HTERT RPE-1 (cell line): ENCODE results near the gene NPEPL1.

Experiments
- in situ Hi-C: fragments of 300-500 bp; cut with MboI; formaldehyde crosslinking; loops from 4 replicates; pipeline ENCODE4 v1.14.3; 2020; ENCODE audit warnings: low sequenced_read_pairs

NPEPL1 gene

DNA sequence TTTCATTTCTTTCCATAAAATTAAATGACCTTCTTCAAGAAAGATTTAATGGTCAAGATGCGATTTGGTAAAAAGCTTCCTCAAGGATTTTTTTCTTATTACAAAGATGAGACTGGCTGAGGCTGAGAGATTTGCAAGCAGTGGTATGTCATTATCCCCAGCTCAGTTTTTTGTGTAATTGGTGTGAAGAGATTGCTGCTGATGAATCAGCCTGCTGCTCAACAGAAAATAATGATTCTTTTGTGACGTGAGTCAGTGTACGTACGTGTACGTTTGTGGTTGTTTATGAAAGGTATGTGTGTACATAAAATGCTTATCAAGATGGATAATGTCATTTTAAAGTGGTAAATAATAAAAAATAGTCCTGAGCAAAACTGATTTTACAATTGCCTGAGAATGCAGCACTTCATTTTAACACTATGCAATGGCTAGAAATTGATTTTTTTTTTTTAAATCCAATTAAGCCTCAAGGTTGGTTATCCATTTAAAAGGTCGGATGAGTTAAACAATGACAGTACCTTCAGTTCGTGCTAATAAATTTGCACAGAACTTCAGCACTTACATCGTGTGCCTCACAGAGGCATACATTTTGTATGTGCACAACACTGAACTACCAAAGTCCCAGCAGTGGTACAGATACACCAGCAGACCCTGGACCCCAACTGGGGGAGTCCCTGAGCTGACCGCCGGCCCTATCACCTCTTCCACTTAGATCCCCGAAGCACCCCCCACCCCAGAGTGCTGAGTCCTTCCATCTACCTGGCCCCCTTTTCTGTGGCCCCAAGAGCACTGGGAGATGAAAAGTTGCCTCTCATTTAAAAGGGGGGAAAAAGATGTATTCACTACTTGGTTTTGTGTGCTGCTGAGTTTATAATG lies 9.7 kb upstream of the NPEPL1 start:
- in situ Hi-C loops, result no loop called here

DNA sequence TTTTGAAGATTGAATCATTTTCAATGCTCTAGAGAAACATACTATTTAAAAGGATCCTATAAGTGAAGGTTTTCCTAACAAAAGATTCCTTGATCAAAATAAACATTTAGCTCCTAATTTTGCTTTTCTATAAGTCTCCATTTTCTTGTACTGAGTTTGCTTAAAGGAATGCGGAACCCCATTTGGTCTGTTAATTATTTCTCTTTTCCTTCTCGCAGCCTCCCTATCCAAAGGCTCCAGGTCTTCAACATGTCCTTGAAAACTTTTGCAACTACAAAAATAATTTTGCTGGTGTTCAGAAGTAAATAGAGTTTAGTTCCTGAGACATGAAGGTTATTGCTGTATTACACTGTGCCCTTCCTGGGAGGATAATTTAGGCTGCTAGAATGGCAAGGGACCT lies 8.3 kb upstream of the NPEPL1 start:
- in situ Hi-C loops, result no loop called here

DNA sequence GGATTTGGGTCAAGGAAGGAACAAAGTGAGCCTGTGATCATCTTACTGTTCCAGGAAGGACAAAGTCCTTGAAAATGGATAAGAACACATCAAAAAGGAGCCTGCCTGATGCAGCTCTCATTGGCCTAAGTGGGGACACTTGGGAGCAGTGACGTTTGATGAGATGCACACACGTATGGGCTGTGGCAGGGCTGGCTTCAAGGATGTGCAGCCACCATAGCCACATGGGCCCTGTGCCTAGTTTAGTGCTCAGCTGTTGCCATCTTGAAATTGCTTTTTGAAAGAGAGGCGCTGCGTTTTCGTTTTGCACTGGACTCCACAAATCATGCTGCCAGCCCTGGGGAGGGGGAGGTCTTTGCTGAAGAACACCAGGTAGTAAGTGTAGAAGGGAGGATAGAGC lies 6.6 kb upstream of the NPEPL1 start:
- in situ Hi-C loops, result no loop called here

DNA sequence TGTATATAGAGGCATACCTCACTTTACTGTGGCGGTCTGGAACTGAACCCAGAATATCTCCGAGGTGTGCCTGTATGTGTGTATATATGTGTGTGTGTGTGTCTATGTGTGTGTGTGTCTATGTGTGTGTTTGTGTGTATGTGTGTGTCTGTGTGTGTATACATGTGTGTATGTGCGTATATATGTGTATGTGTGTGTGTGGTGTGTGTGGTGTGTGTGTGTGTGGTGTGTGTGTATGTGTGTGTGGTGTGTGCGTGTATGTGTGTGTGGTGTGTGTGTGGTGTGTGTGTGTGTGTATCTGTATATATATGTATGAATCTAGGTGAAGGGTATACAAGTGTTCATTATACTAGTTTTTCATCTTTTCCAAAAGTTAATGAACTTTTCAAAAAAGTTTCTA lies 4.2 kb upstream of the NPEPL1 start:
- in situ Hi-C loops, result no loop called here

DNA sequence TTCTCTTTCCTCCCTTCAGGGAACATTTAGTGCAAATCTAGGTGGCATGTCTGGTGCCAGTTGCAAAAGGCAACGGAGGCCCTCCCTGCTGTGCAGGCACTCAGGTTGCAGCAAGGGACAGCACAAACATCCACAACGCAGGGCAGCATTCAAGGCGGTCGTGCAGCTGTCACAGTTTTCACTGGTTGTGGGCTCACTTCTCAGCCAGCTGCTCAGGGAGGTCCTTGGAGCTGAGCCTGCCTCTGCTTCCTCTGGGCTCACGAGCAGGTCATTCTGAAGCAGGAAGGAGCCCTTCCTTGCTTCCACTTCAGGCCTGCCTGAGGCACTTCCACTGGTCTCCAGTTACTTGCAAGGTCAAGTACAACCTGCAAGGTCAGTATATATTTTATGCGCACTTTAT lies 3.8 kb upstream of the NPEPL1 start:
- in situ Hi-C loops, result no loop called here

DNA sequence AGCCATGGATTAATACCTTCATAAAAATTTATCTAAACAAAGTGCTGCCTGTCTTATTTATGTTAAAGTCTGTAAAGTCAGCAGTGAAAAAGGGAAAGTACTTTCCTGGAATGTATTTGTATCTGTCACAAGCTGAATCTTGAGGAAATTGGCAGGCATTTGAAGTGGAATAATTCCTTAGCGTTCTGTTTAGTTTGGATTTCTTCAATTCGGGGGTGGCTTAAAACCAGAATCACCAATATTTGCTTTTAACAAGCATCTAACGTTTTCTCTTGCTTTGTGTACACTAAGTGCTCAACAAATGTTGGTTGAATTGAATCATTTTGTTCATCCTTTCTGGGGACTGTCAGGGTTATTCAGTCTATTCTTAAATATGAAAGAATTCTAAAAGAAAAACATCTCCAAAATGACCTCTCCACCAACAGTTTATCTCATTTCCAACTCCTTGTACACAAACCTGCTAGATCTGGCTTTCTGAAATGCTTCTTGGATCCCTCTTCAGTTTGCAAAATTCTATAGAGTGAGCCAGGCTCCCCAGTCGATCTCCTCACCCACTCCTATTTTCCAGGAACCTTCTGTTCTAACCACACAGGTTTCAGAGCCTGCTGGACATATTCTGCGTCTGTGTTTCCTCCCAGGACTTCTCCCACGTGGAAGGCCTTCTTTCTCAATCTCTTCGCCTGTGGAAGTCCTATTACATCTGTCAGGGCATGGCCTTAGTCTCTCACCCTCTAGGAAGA lies 2.0 kb upstream of the NPEPL1 start:
- in situ Hi-C loops, result no loop called here

DNA sequence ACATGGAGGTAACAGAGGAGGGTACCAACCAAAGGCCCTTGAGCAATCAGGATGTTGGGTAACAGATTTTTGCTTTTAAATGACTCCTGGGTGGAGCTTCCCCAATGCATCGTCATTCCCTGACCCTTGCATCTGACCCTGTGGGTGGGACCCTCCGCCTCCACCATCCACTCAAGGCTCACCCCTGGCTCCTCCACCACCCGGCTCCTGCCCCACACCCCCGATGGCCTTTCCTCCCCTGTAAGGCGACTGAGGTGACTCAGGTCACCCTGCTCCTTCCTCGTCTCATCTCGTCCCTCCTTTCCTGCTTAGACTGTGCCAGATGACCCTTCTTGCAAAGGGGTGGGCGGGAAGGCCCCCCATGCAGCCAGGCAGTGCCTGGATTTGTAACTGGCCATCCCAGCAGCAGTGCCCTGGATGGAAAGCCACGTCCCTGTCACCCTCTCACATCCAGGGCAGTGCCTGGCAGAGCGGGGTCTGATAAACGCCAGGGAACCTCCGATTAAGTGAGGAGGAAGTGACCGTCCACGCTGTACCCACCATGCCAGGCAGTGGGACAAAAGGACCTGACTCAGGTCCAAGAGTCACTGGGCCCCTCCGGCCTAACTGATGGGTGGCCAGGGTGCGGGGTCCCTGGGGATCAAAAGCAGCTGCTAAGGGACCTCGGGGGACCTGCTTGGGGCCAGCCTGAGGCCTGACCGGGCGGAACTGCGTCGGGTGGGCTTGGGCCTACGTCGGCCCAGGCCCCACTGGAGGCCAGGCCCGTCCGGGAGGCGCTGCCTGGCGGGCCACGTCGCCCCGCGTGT lies 624 bp upstream of the NPEPL1 start:
- in situ Hi-C loops, result no loop called here

DNA sequence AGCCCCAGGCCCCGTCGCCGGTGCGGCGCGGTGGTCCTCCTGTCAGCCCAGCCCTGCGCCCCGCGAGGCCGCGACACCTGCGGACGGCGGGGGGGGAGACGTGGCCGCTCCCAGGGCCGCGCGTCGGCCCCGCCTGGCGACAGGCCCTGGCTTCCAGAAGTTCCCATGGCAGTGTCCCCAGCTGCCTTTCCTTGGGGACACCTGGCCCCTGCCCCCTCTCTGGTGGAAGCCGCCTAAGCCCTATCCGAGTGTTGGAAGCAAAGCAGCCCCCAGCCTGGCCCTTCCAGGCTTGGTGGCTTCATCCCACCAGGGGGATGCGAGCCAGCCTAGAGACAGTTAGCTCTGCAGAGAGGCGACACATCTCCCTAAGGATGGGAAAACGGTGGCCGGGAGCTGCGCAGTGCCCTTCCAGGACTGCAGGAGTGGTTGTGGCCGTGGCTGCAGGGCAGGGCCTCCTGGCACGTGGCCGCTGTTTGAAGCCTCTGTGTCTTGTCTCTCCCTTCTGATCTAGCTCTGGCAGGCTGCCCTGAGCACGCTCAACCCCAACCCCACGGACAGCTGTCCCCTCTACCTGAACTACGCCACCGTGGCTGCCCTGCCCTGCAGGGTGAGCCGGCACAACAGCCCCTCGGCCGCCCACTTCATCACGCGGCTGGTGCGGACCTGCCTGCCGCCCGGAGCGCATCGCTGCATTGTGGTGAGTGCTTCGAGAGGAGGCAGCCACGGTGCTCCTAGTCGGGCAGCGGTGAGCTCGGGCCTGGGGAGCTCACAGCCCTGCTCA lies 816 bp downstream of the NPEPL1 start:
- in situ Hi-C loops, result no loop called here

DNA sequence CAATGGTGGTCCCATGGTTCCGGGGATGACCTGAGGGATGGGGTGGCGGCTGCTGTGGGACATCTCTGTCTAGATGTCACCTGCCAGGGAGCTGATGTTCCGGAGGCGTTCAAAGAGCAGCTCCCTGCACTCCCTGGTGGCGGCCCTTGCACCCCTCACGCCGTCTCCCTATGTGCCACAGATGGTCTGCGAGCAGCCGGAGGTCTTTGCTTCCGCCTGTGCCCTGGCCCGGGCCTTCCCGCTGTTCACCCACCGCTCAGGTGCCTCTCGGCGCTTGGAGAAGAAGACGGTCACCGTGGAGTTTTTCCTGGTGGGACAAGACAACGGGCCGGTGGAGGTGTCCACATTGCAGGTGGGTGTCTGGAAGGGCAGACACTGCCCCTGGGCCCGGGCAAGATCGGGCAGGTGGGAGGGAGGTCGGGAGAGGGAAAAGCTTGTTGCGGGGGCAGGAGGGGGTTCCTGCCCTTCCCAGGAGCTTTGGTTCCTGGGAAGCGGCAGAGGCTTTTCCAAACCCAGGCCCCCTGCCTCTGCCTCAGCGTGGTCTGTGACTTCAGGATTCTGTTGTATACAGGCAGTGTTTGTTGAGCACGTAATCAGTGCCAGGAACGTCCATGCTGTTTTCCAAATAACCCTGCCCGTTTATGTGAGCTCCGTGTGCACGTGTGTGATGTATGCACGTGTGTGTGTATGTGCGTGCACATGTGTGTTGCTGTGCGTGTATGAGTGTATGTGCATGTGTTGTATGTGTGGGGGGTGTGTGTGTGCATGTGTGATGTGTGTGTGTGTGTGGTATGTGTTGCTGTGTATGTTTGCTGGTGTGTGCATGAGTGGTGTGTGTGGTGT lies 1.9 kb downstream of the NPEPL1 start:
- in situ Hi-C loops, result no loop called here

DNA sequence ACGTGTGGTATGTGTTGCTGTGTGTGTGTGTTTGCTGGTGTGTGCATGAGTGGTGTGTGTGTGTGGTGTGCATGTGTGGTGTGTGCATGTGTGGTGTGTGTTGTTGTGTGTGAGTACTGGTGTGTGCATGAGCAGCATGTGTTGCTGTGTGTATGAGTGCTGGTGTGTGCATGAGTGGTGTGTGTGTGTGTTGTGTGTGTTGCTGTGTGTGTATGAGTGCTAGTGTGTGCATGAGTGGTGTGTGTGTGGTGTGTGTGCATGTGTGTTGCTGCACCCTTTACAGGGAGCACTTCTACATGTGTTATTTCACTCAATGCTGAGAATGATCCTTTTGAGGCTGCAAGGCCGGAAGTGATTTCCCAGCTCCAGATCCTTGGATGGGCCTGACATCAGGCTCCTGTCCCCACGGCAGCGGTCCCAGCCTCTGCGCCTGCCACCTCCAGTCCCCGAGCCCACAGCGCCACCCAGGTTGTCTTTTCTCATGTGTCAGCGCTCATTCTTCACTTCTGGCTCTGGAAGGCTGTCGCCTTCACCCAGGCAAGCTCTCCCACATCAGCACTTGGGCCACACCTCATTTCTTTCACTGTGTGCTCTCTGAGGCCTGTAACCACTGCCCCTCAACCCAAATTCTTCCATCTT lies 2.6 kb downstream of the NPEPL1 start:
- in situ Hi-C loops, result no loop called here

DNA sequence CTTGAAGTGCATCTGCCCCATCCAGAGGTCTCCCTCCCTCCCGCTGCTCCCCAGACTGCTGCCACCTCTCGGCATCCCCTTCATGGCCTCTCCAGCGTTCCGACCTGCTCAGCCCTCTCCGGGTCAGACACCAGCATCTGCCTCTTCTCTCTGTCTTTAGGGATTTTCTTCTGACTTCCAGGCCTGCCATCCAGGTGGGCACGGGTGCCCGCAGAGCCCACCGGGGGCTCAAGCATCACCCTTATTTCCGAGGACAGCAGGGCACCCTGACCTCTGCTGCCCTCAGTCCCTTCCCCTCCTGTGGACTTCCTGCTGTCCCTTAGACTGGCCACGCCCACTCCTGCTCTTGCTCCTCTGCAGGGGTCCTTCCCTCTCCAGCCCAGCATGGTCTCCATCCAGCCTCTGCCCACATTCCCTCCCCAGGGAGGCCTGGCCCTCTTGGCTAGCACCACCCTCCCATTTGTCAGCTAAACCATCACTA lies 3.3 kb downstream of the NPEPL1 start:
- in situ Hi-C loops, result no loop called here

DNA sequence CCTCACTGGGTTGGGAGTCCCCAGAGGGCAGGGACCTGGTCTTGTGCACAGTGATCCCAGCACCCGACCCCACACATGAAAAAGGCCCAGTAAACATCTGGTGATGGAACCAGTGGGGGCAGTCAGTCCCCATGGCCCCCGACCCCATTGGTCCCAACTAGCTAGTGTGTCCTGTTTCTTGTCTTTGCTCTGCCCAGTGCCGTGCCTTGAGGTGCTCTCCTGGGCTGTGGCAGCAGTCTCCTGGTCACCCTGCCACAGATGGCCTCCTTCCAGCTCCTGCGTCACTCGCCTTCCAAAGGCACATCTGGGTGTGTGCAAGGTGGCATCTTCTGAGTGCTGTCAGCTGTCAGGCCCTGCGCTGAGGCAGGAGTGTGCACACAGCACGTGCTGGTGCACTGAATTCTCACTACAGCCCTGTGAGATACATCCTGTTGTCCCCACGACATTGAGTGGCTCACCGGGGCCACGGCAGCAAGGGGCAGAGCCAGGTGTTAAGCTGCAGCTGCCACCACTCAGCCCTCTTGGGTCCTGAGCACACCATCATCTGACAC lies 3.9 kb downstream of the NPEPL1 start:
- in situ Hi-C loops, result no loop called here

DNA sequence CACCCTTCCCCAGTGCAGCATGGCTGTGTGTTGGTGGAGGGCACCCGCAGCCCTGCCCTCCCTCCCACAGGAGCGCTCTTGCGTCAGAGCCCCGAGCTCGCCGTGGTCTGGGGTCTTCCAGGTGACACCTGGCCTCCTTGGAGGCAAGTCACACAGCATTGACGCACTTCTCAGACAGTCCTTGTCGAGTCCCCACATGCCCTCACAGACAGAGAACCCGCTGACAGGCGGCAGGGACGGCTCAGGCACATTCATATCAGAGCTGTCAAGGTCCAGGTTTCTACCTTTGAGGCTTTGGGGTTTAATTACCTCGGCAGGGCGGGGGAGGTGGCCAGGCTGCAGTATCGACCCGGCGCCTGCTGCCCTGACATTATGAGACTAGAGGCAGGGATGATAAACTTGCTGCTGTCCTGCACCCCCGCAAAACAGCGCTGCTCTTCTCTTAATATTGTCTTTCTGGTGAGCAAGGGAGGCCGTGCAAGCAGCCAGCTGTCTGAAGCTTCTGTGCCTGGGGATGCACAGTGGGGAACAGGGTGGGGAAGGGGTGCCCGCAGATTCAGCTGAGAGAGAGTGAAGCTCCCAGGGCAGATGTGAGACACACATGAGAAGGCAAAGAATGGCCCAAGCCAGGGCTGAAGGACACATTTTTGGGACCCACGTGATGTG lies 4.7 kb downstream of the NPEPL1 start:
- in situ Hi-C loops, result no loop called here

DNA sequence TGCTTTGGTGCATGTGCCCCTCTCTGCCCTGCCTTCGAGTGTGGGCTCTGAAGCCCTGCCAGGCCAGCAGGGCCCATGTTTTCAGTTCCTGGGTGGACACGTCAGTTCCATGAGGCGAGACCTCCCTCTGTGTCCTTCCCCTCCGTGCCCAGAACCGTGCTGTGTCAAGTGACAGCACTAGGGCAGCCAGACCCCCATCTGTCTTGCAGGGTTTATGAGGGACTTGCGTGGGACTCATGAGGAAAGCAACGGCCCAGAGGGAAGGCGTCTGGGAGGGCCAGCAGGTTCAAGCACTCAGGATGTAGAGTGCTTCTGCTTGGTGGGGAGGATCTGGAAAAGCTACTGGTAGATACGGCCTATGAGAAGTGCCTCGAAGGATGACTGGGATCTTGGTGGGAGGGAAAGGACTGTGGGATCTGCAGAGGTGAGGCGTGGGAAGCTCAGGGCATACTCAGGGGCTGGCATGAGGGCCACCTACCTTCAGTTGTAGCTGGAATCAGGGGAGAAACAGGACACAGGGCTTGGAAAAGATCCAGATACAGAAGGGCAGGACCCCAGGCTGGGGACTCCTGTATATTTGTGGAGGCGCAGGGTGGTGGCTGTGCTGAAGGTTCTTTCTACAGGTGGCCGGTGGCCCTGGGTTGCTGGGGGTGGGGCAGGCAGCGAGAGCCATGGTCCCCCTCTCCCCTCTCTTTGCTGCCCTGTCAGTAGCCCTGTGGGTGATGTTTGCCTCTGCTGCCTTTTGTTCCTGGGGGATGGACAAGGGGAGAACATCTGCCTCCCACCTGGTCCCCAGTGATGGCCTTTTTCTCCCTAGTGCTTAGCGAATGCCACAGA lies 5.5 kb downstream of the NPEPL1 start:
- in situ Hi-C loops, result no loop called here

DNA sequence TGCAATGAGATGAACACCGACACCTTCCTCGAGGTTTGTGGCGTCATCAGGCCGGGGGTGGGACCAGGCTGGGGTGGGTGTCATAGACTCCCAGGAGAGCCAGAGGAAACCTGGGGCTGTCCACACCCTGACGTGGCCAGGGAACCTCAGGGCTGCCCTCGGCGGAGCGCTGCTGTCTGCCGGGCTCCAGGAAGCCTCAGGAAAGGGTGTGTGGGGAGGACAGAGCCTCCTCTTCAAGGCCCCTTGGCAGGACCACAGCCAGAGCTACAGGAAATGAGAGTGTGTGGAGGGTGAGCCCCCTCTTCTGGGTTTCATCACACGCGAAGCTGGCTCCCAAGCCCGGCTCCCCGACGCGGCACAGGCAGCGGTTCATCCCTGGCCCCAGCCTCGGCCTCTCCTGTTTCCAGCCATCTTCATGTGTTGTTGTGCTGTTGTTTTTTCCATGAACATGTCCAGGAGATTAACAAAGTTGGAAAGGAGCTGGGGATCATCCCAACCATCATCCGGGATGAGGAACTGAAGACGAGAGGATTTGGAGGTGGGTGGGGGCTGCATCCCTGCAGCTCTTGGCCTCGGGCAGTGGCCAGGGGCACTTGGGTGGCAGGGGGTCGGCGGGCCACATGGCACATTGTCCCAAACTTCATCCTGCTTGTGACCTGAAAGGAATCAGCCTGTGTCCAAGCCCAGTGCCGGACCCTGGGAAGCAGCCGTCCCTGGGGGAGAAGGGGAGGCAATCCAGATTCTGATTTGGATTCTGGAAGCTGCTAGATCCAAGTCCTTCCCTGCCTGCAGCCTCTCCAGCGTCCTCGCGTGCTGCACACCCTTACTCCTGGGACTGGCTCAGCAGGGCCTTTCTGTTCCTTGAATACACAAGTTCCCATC lies 6.4 kb downstream of the NPEPL1 start:
- in situ Hi-C loops, result no loop called here

DNA sequence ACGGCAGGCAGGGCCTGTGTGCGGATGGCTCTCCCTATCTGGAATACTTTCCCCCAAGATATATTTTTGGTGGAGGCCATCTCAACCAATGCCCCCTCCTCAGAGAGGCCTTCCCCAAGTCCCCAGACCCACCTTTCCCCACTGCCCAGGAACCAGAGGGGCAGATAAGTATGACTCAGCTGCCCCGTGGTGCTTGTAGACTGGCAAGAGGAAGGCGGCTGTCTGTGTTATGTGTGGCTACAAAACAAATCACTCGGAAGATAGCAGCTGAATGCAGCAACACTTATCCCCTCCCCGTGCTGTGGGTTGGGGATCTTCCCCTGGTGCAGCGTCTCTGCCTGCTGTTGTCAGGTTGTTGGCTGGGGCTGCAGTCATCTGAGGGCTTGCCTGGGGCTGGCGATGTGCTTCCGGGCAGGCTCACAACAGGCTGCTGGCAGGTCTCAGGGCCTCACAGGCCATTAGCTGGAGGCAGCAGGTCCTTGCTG lies 7.1 kb downstream of the NPEPL1 start:
- in situ Hi-C loops, result no loop called here
